CD4-positive, alpha-beta T cell treated with Interleukin-17A for 4 hours (primary cell): ENCODE measurements around the gene MMUT.
"Not testable (repeated sequence)": the region's sequence is repeated elsewhere in the genome, so short reads cannot be mapped to it uniquely, and the experiment has no call there.

Experiments used
- DNase-seq: peaks from one replicate; pipeline ENCODE4 v3.0.0-alpha.2; 2020; ENCODE audit warnings: mixed read lengths

MMUT gene

GRCh38 chr6:49416195-49416594, 46.9 kb downstream of the MMUT start:
- DNase-seq = no peak

- no peak for DNase-seq
Observed at GRCh38 chr6:49415358-49415757, 47.7 kb downstream of the MMUT start.

- DNase-seq = no peak
Observed at GRCh38 chr6:49410564-49410963, 52.5 kb downstream of the MMUT start.

GRCh38 chr6:49409951-49410542, 53.0 kb downstream of the MMUT start:
- DNase-seq = peak; percentile 60

- DNase-seq = no peak
Observed at GRCh38 chr6:49406250-49406970, 56.6 kb downstream of the MMUT start.

GRCh38 chr6:49401063-49401462, 62.0 kb downstream of the MMUT start:
- no peak for DNase-seq

GRCh38 chr6:49386667-49387508, 76.2 kb downstream of the MMUT start:
- DNase-seq = not testable (repeated sequence)

- no peak for DNase-seq
Observed at GRCh38 chr6:49384904-49385303, 78.1 kb downstream of the MMUT start.
